Fibroblast of gingiva (primary cell): ENCODE results near the gene RHOBTB3.

ENCODE experiments used
- DNase-seq: peaks from one replicate; pipeline ENCODE4 v3.0.0-alpha.2; 2011; ENCODE audit warnings: low read depth

RHOBTB3 gene

GRCh38 chr5:95841914-95842812 is 111.0 kb downstream of the RHOBTB3 start:
- DNase-seq: peak; percentile 97

GRCh38 chr5:95842854-95843544 is 111.9 kb downstream of the RHOBTB3 start:
- DNase-seq: peak; percentile 57

GRCh38 chr5:95843733-95844223 is 112.6 kb downstream of the RHOBTB3 start:
- DNase-seq: peak; percentile 95

- no peak for DNase-seq
These were observed 114.3 kb downstream of the RHOBTB3 start for GRCh38 chr5:95845391-95845790.
